IMR-90 (cell line): ENCODE measurements around the gene CIROP. TPM values are rescaled to one million over a fixed set of nuclear protein-coding genes. Genes with fewer than 3 reads are reported as not detected.

Experiments used
- ATAC-seq: fragments of 200-7000 bp; cut with Tn5 transposase; 2 replicates; pipeline ENCODE4 v1.9.1; 2020; ENCODE audit warnings: low read depth, mild to moderate bottlenecking, moderate library complexity
- BruUV-seq: library from RNA; stranded (reverse); fragments of 400-500 nt; replicated peaks from 2 replicates; lab custom pipeline; 2021; lab: Mats Ljungman, UMichigan
- CTCF ChIA-PET: fragments of 300-600 bp; formaldehyde crosslinking; extraction: SDS; loops from one replicate; lab custom pipeline; 2021; ENCODE audit warnings: antibody characterized with exemption; lab: Yijun Ruan, JAX
- POLR2A ChIA-PET: fragments of 300-600 bp; sonication (Branson Sonifier 250); formaldehyde crosslinking; loops from one replicate; lab custom pipeline; 2022; ENCODE audit warnings: antibody characterized with exemption; ENCODE audit not compliant: unreplicated experiment; lab: Charles Lee
- DNase-seq: peaks from one replicate; pipeline ENCODE4 v3.0.0; 2013
- H2AFZ ChIP-seq: replicated peaks from 2 replicates; pipeline ENCODE3; 2013; ENCODE audit warnings: low read length, mild to moderate bottlenecking; ENCODE audit not compliant: poor library complexity
- H2AK5ac ChIP-seq: 2 replicates; pipeline ENCODE4 v1.6.1; 2013; ENCODE audit warnings: low read depth, low read length, inconsistent platforms
- H2AK9ac ChIP-seq: replicated peaks from 2 replicates; pipeline ENCODE3; 2013; ENCODE audit warnings: mild to moderate bottlenecking, low read depth, low read length, moderate library complexity; ENCODE audit not compliant: poor library complexity
- H2BK120ac ChIP-seq: 2 replicates; pipeline ENCODE4 v1.6.1; 2013; ENCODE audit warnings: low read depth, low read length, inconsistent platforms
- H2BK15ac ChIP-seq: 3 replicates; pipeline ENCODE4 v1.6.1; 2013; ENCODE audit warnings: low read depth, low read length, inconsistent platforms
- H2BK20ac ChIP-seq: 2 replicates; pipeline ENCODE4 v1.6.1; 2013; ENCODE audit warnings: low read depth, mild to moderate bottlenecking, inconsistent platforms, low read length, moderate library complexity
- H2BK5ac ChIP-seq: 2 replicates; pipeline ENCODE4 v1.6.1; 2013; ENCODE audit warnings: mild to moderate bottlenecking, low read depth, low read length, inconsistent platforms; ENCODE audit not compliant: poor library complexity, severe bottlenecking
- H3K14ac ChIP-seq: replicated peaks from 2 replicates; pipeline ENCODE4 v1.6.1; 2013; ENCODE audit warnings: low read depth, low read length, inconsistent platforms
- H3K18ac ChIP-seq: 2 replicates; pipeline ENCODE4 v1.6.1; 2013; ENCODE audit warnings: low read depth, low read length, control low read depth
- H3K23ac ChIP-seq: 2 replicates; pipeline ENCODE4 v1.6.1; 2013; ENCODE audit warnings: low read depth, low read length, inconsistent platforms
- H3K27ac ChIP-seq: 2 replicates; pipeline ENCODE4 v1.5.1; 2013; ENCODE audit warnings: mild to moderate bottlenecking, control low read depth, low read length; ENCODE audit not compliant: insufficient read depth
- H3K27me3 ChIP-seq: 2 replicates; pipeline ENCODE4 v1.6.1; 2013; ENCODE audit warnings: low read length; ENCODE audit not compliant: control insufficient read depth, insufficient read depth
- H3K36me3 ChIP-seq: 2 replicates; pipeline ENCODE4 v1.6.1; 2013; ENCODE audit warnings: low read length, mixed read lengths; ENCODE audit not compliant: control insufficient read depth, insufficient read depth
- H3K4ac ChIP-seq: 2 replicates; pipeline ENCODE4 v1.6.1; 2013; ENCODE audit warnings: low read depth, low read length, inconsistent platforms
- H3K4me1 ChIP-seq: 2 replicates; pipeline ENCODE4 v1.6.1; 2013; ENCODE audit warnings: low read length, mixed read lengths; ENCODE audit not compliant: control insufficient read depth, insufficient read depth
- H3K4me2 ChIP-seq: 2 replicates; pipeline ENCODE4 v1.6.1; 2013; ENCODE audit warnings: low read depth, mild to moderate bottlenecking, control low read depth, low read length, moderate library complexity
- H3K4me3 ChIP-seq: 2 replicates; pipeline ENCODE4 v1.5.1; 2013; ENCODE audit warnings: low read depth, mild to moderate bottlenecking, control low read depth, low read length, moderate library complexity; ENCODE audit not compliant: insufficient read depth
- H3K56ac ChIP-seq: 2 replicates; pipeline ENCODE4 v1.6.1; 2013; ENCODE audit warnings: low read length, inconsistent platforms; ENCODE audit not compliant: insufficient read depth; ENCODE audit errors: extremely low read depth
- H3K79me1 ChIP-seq, 2 experiments: 2 replicates each; pipeline ENCODE4 v1.6.1; 2013; ENCODE audit warnings: low read length in 2 of 2, inconsistent platforms in 1 of 2, low read depth in 1 of 2
- H3K9ac ChIP-seq: 2 replicates; pipeline ENCODE4 v1.6.1; 2013; ENCODE audit warnings: low read depth, low read length, control low read depth
- H3K9me1 ChIP-seq: 2 replicates; pipeline ENCODE4 v1.6.1; 2013; ENCODE audit warnings: low read length, inconsistent platforms; ENCODE audit not compliant: insufficient read depth
- H3K9me3 ChIP-seq: 2 replicates; pipeline ENCODE4 v1.6.1; 2013; ENCODE audit warnings: low read length; ENCODE audit not compliant: control insufficient read depth, insufficient read depth
- H4K20me1 ChIP-seq: 2 replicates; pipeline ENCODE4 v1.6.1; 2013; ENCODE audit warnings: low read length, inconsistent platforms; ENCODE audit not compliant: insufficient read depth
- H4K5ac ChIP-seq: 2 replicates; pipeline ENCODE4 v1.6.1; 2013; ENCODE audit warnings: mild to moderate bottlenecking, low read depth, low read length, control low read depth
- H4K8ac ChIP-seq, 2 experiments: 2 replicates each; pipeline ENCODE4 v1.6.1; 2013; ENCODE audit warnings: low read depth in 2 of 2, low read length in 2 of 2, control low read depth in 1 of 2, inconsistent platforms in 1 of 2
- H4K91ac ChIP-seq: 2 replicates; pipeline ENCODE4 v1.6.1; 2013; ENCODE audit warnings: low read depth, low read length, inconsistent platforms; ENCODE audit not compliant: insufficient read depth
- RFX5 ChIP-seq: IDR thresholded peaks from 2 replicates; pipeline ENCODE4 v1.8.0; 2012; ENCODE audit warnings: low read depth, mild to moderate bottlenecking, low read length, moderate library complexity
- WGBS, 2 experiments: methylation state at CpG; one replicate each; pipeline versions ENCODE4 v1.1.5 to v1.1.7; 2013; ENCODE audit warnings: missing lambda C conversion rate in 2 of 2; ENCODE audit not compliant: insufficient read length in 1 of 2; ENCODE audit errors: extremely low coverage in 2 of 2; 5-methylcytosine and 5-hydroxymethylcytosine counted together
- dilution Hi-C: fragments of 300-500 bp; cut with HindIII; formaldehyde crosslinking; loops from one replicate; pipeline ENCODE4 v1.14.3; 2018; ENCODE audit warnings: low sequenced_read_pairs; ENCODE audit not compliant: unreplicated experiment
- in situ Hi-C: fragments of 300-500 bp; cut with MboI; formaldehyde crosslinking; loops from 3 replicates; pipeline ENCODE4 v1.14.3; 2019; ENCODE audit warnings: low sequenced_read_pairs, inconsistent platforms, mixed read lengths
- intact Hi-C: fragments of 100-400 bp; cut with micrococcal nuclease; formaldehyde crosslinking; loops from 2 replicates; pipeline ENCODE4 v1.10.0; 2022
- polyA plus RNA-seq, 3 experiments: library from polyadenylated mRNA; depleted of rRNA; stranded (reverse); fragments of >200 nt; gene quantifications; 2 replicates each; pipeline ENCODE4 v1.2.3, GENCODE V29; 2012; ENCODE audit warnings: low replicate concordance in 1 of 3
- total RNA-seq: library from RNA; depleted of rRNA; stranded (reverse); fragments of >200 nt; gene quantifications from 2 replicates; pipeline ENCODE4 v1.2.3, GENCODE V29; 2012

CIROP gene
- total and polyA plus RNA-seq, 2 of the 4 experiments (the other 2 are of a cell fraction): 0.31 to 0.36 TPM

- DNase-seq (no peak), ATAC-seq (no peak)
- in situ Hi-C loops: loop anchor here (10.0 kb wide), 1 partner anchor 506 kb away; no protein-coding TSS in a partner anchor
- Histone ChIP-seq H4K8ac (peak overlapping the region in 1 of 2 experiments; percentile 8; a peak in 1 of 4 replicates), H2AK9ac (no peak overlapping the region), H3K9me1 (peaks cover 5% of the 10 kb centered on the region; the same call in 1 of the 2 replicates), H3K9me3 (no peaks in the 10 kb centered on the region), H2BK20ac (no peak overlapping the region), H2AFZ (peak overlapping the region; percentile 25), H3K23ac (peak overlapping the region; percentile 38; the same call in 1 of the 2 replicates), H2BK120ac (peak overlapping the region; percentile 27; the same call in 1 of the 2 replicates), H3K9ac (no peak overlapping the region; the same call in 1 of the 2 replicates), H3K4me2 (no peak overlapping the region), H4K91ac (peak overlapping the region; percentile 32; the same call in 1 of the 2 replicates), H2BK5ac (peak overlapping the region; percentile 69), H3K36me3 (peaks cover 54% of the 10 kb centered on the region), H3K18ac (no peak overlapping the region), H3K27me3 (no peaks in the 10 kb centered on the region), H3K56ac (no peak overlapping the region), H3K4me1 (peaks cover 17% of the 10 kb centered on the region), H3K4me3 (no peak overlapping the region), H2BK15ac (no peak overlapping the region), H2AK5ac (peak overlapping the region; percentile 87; the same call in 1 of the 2 replicates), H3K27ac (peak overlapping the region; percentile 76), H4K20me1 (peaks cover 21% of the 10 kb centered on the region), H3K14ac (0 out of 2 replicates have a peak overlapping the region, but pooled peaks have one; percentile 39), H4K5ac (0 out of 2 replicates have a peak overlapping the region, but pooled peaks have one; percentile 5), H3K79me1 (peaks cover 11 to 61% of the 10 kb centered on the region in 2 experiments), H3K4ac (peak overlapping the region; percentile 40; the same call in 1 of the 2 replicates)
- ChIA-PET POLR2A (no interaction called here), CTCF (interaction anchor here (0.7 to 2.2 kb wide), 4 partner anchors 8 to 75 kb away, joined by 3 to 10 read pairs (median 8); no protein-coding TSS in a partner anchor)
- WGBS, 2 experiments: 92% methylated on average over 7 of the region's 17 CpGs; no CpG with 5 or more reads in 1 of the 2 experiments
- no peak for TF ChIP-seq RFX5
- no TSS peak for BruUV-seq
- intact Hi-C loops: no loop called here
- dilution Hi-C loops: no loop called here
Observed at GRCh38 chr14:23060536-23061260, 44.1 kb downstream of the CIROP start.
